ENCODE results near the gene AP1AR. TPM values are rescaled to one million over a fixed set of nuclear protein-coding genes. Genes with fewer than 3 reads are reported as not detected.

Gene AP1AR
- total RNA-seq, 6 experiments from 2014 or later = 9.2 to 13.8 (median 11.1) TPM

- under 1% methylated on average over 39 of the region's 52 CpGs for WGBS (ENCODE audit: insufficient coverage, low coverage, low lambda C conversion rate, missing lambda C conversion rate)
- TF ChIP-seq POLR2A (IDR thresholded peaks at IDR 0.05) (no peak), CTCF (IDR thresholded peaks at IDR 0.05) (no peak)
- Histone ChIP-seq H3K4me3 (peak overlapping the region; percentile 87 to 94 (median 94)), H3K27me3 (no peaks in the 10 kb centered on the region), H3K9me3 (no peaks in the 10 kb centered on the region), H3K4me1 (peaks cover 0 to 17% (median 7%) of the 10 kb centered on the region in 4 donors), H3K36me3 (no peaks in the 10 kb centered on the region), H3K27ac (peak overlapping the region; percentile 95 to 99 (median 96))
- peak; percentile 92 to 98 (median 95) for ATAC-seq
- DNase-seq = peak; percentile 99
- intact Hi-C loops (cut with DNase I) = loop anchor here in 1 of 2 donors (10.0 kb wide), 1 partner anchor 126 kb away; no protein-coding TSS in a partner anchor
These were observed 458 bp upstream of the AP1AR start for GRCh38 chr4:112230879-112231778.

GRCh38 chr4:112234952-112235609 lies 3.5 kb downstream of the AP1AR start:
- ATAC-seq (peak in 1 of 4 donors; percentile 10), DNase-seq (peak in 1 of 3 donors; percentile 60)
- TF ChIP-seq CTCF (IDR thresholded peaks at IDR 0.05) = peak; percentile 72 to 82 (median 81)
- TF ChIP-seq POLR2A (IDR thresholded peaks at IDR 0.05) = no peak
- Histone ChIP-seq H3K27me3 (no peaks in the 10 kb centered on the region), H3K4me1 (peaks cover 0 to 17% (median 7%) of the 10 kb centered on the region in 4 donors), H3K9me3 (no peaks in the 10 kb centered on the region), H3K4me3 (no peak overlapping the region), H3K27ac (no peak overlapping the region), H3K36me3 (no peaks in the 10 kb centered on the region)
- 40% methylated on average over 3 of the region's 3 CpGs for WGBS (ENCODE audit: insufficient coverage, low coverage, low lambda C conversion rate, missing lambda C conversion rate)
- intact Hi-C loops (cut with DNase I) = loop anchor here in 1 of 2 donors (10.0 kb wide), 1 partner anchor 130 kb away; no protein-coding TSS in a partner anchor

GRCh38 chr4:112236040-112236439 lies 4.5 kb downstream of the AP1AR start:
- TF ChIP-seq CTCF (IDR thresholded peaks at IDR 0.05) (no peak), POLR2A (IDR thresholded peaks at IDR 0.05) (no peak)
- no peak for ATAC-seq
- H3K27me3 ChIP-seq = no peaks in the 10 kb centered on the region
- intact Hi-C loops (cut with DNase I) = loop anchor here in 1 of 2 donors (10.0 kb wide), 1 partner anchor 131 kb away; no protein-coding TSS in a partner anchor
- H3K9me3 ChIP-seq = no peaks in the 10 kb centered on the region
- 90% methylated on average over 2 of the region's 2 CpGs for WGBS (ENCODE audit: insufficient coverage, low coverage, low lambda C conversion rate, missing lambda C conversion rate)
- H3K27ac ChIP-seq = no peak overlapping the region
- peaks cover 0 to 17% (median 7%) of the 10 kb centered on the region in 4 donors for H3K4me1 ChIP-seq
- DNase-seq = no peak
- no peak overlapping the region for H3K4me3 ChIP-seq
- no peaks in the 10 kb centered on the region for H3K36me3 ChIP-seq

GRCh38 chr4:112238833-112239232 lies 7.2 kb downstream of the AP1AR start:
- H3K4me1 ChIP-seq = peaks cover 0 to 7% (median 2%) of the 10 kb centered on the region in 4 donors
- TF ChIP-seq CTCF (IDR thresholded peaks at IDR 0.05) (no peak), POLR2A (IDR thresholded peaks at IDR 0.05) (no peak)
- DNase-seq (no peak), ATAC-seq (no peak)
- H3K27me3 ChIP-seq = no peaks in the 10 kb centered on the region
- no peaks in the 10 kb centered on the region for H3K36me3 ChIP-seq
- WGBS (ENCODE audit: insufficient coverage, low coverage, low lambda C conversion rate, missing lambda C conversion rate) = 83% methylated on average over 2 of the region's 2 CpGs
- no peak overlapping the region for H3K27ac ChIP-seq
- intact Hi-C loops (cut with DNase I) = loop anchor here in 1 of 2 donors (10.0 kb wide), 1 partner anchor 134 kb away; no protein-coding TSS in a partner anchor
- no peaks in the 10 kb centered on the region for H3K9me3 ChIP-seq
- H3K4me3 ChIP-seq = no peak overlapping the region
